K562 (cell line): ENCODE data around the gene TNFSF9. TPM values are rescaled to one million over a fixed set of nuclear protein-coding genes. Genes with fewer than 3 reads are reported as not detected.

Source experiments
- CBX2 ChIP-seq: fragments of 200-600 bp; sonication (generic); IDR thresholded peaks from one replicate; pipeline ENCODE4 v1.6.1; 2012; ENCODE audit warnings: mild to moderate bottlenecking, low read length, inconsistent platforms; ENCODE audit not compliant: insufficient read depth, poor library complexity, severe bottlenecking
- E2F1 ChIP-seq: sonication (generic); formaldehyde crosslinking; IDR thresholded peaks from 2 replicates; pipeline ENCODE4 v1.8.1; 2023; ENCODE audit warnings: mild to moderate bottlenecking, missing genetic modification reagents, moderate library complexity
- FOSL1 ChIP-seq: fragments of 200-800 bp; sonication (Bioruptor generic); conservative IDR thresholded peaks from 2 replicates; pipeline ENCODE4 v1.6.1; 2016; ENCODE audit warnings: missing genetic modification characterization, missing compliant biosample characterization
- HLTF ChIP-seq: fragments of 450-650 bp; IDR thresholded peaks from 2 replicates; pipeline ENCODE4 v1.6.1; 2016
- PHF20 ChIP-seq: fragments of 450-650 bp; IDR thresholded peaks from 2 replicates; pipeline ENCODE4 v1.6.1; 2018; ENCODE audit not compliant: partially characterized antibody
- PHF8 ChIP-seq: fragments of 200-600 bp; sonication (generic); IDR thresholded peaks from 2 replicates; pipeline ENCODE4 v1.6.1; 2012; ENCODE audit warnings: mixed run types, mild to moderate bottlenecking, inconsistent platforms, low read length, moderate library complexity, borderline replicate concordance
- RBM14 ChIP-seq: fragments of 200-400 bp; formaldehyde crosslinking; IDR thresholded peaks from 2 replicates; pipeline ENCODE4 v1.6.1; 2018; ENCODE audit warnings: low read depth, mild to moderate bottlenecking, low read length, moderate library complexity, borderline replicate concordance; ENCODE audit not compliant: insufficient read depth
- SAFB ChIP-seq: fragments of 200-400 bp; formaldehyde crosslinking; IDR thresholded peaks from 2 replicates; pipeline ENCODE4 v1.6.1; 2017; ENCODE audit warnings: low read depth, low read length, borderline replicate concordance
- SRSF1 ChIP-seq: fragments of 200-400 bp; formaldehyde crosslinking; IDR thresholded peaks from 2 replicates; pipeline ENCODE4 v1.6.1; 2017; ENCODE audit warnings: mild to moderate bottlenecking, low read depth, low read length, moderate library complexity
- TAL1 ChIP-seq: fragments of 450-650 bp; IDR thresholded peaks from 2 replicates; pipeline ENCODE4 v1.6.1; 2016; ENCODE audit warnings: mild to moderate bottlenecking
- ZBTB9 ChIP-seq: fragments of 450-650 bp; formaldehyde crosslinking; IDR thresholded peaks from 2 replicates; pipeline ENCODE4 v1.4.0; 2020; ENCODE audit warnings: mild to moderate bottlenecking, moderate library complexity
- ZEB2 ChIP-seq: fragments of 450-650 bp; IDR thresholded peaks from 2 replicates; pipeline ENCODE4 v1.6.1; 2016
- ZMIZ1 ChIP-seq, 2 experiments: fragments of 150-350 bp in 1 of 2; IDR thresholded peaks; 2 replicates each; pipeline ENCODE4 v1.6.1; 2012 to 2016; ENCODE audit warnings: low read depth in 2 of 2, low read length in 2 of 2, mild to moderate bottlenecking in 1 of 2, moderate library complexity in 1 of 2
- ZNF197 ChIP-seq: fragments of 200-800 bp; sonication (Bioruptor generic); IDR thresholded peaks from 2 replicates; pipeline ENCODE4 v1.6.1; 2016; ENCODE audit warnings: low read depth, missing genetic modification characterization, missing compliant biosample characterization
- ZNF24 ChIP-seq: fragments of 450-650 bp; IDR thresholded peaks from 2 replicates; pipeline ENCODE4 v1.6.1; 2016
- polyA plus RNA-seq, 8 experiments: library from polyadenylated mRNA; depleted of rRNA in 4 of 8; stranded (reverse) in 5 of 8; unstranded in 3 of 8; fragments of >200 nt; fragmentation: Nextera tagmentation in 2 of 8; fragmentation: Illumina TruSeq in 1 of 8; extraction: Ambion mirVana in 2 of 8; extraction: Trizol in 1 of 8; gene quantifications; 2 replicates each; pipeline versions ENCODE4 v1.2.1 to v1.2.3, GENCODE V29; 2011 to 2014; ENCODE audit warnings: inconsistent platforms in 1 of 8, missing spikeins in 1 of 8
- total RNA-seq, 7 experiments: library from RNA; depleted of rRNA in 6 of 7; stranded (reverse); fragments of >200 nt in 6 of 7; fragmentation: Illumina TruSeq in 2 of 7; extraction: Trizol in 2 of 7; gene quantifications; 2 replicates each; pipeline versions ENCODE4 v1.2.1 to v1.2.3, GENCODE V29; 2011 to 2021; ENCODE audit warnings: low replicate concordance in 1 of 7
- TF ChIP-seq, protein P1 (sequence below): fragments of 150-350 bp; conservative IDR thresholded peaks from 2 replicates; pipeline ENCODE4 v1.6.1; 2014; ENCODE audit warnings: low read length
- TF ChIP-seq, protein P2 (sequence below), 2 experiments: fragments of 450-650 bp in 1 of 2; sonication (generic) in 1 of 2; formaldehyde crosslinking; conservative IDR thresholded peaks; 2 replicates each; pipeline versions ENCODE4 v1.4.0 to v1.8.1; 2020 to 2022; ENCODE audit warnings: mild to moderate bottlenecking in 1 of 2, missing genetic modification reagents in 1 of 2

TNFSF9 gene
- total and polyA plus RNA-seq, 9 of the 15 experiments (the other 6 are each of a cell fraction or from before 2014, with no cell fraction given): 1.4 to 17.9 (median 6.5) TPM

DNA sequence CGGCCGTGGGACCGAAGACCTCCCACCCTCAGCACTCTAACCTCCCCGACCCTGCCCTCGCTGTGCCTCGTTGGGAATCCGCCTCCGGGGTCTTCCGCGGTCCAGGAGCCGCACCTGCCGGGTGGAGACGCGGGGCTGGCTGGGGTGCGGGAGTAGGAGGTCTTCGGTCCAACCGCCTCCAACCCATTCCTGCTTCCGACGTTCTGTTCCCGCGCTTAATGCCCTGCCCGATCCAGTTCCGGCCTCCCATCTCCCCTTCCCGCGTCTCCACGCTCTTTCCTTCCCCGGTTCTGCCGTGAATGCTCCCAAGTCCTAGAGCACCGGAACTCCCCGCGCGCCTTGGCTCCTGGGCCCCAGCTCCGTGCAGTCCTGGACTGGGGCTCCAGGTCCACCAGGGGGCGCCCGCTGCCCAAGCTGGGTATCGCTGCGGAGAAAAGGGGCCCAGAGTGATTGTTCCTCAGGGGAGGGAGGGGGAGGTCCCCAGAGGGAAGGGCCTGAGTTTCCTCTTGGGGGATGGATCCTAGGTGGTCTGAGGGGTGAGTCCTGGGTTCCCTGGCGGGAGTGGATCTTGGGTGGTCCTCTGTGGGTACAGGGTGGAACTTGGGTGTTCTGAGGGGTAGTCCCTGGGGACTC, 14.1 kb upstream of the TNFSF9 start (continued):
- TF ChIP-seq E2F1 (CRISPR knock-in tag): 0 out of 2 replicates have a peak, but pooled peaks have one; percentile 20
- peak; percentile 23; the same call in 1 of the 2 replicates for TF ChIP-seq FOSL1
- TF ChIP-seq, protein P1, sequence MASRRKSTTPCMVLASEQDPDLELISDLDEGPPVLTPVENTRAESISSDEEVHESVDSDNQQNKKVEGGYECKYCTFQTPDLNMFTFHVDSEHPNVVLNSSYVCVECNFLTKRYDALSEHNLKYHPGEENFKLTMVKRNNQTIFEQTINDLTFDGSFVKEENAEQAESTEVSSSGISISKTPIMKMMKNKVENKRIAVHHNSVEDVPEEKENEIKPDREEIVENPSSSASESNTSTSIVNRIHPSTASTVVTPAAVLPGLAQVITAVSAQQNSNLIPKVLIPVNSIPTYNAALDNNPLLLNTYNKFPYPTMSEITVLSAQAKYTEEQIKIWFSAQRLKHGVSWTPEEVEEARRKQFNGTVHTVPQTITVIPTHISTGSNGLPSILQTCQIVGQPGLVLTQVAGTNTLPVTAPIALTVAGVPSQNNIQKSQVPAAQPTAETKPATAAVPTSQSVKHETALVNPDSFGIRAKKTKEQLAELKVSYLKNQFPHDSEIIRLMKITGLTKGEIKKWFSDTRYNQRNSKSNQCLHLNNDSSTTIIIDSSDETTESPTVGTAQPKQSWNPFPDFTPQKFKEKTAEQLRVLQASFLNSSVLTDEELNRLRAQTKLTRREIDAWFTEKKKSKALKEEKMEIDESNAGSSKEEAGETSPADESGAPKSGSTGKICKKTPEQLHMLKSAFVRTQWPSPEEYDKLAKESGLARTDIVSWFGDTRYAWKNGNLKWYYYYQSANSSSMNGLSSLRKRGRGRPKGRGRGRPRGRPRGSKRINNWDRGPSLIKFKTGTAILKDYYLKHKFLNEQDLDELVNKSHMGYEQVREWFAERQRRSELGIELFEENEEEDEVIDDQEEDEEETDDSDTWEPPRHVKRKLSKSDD: peak; percentile 79; the same call in 1 of the 2 replicates
- peak; percentile 16; the same call in 1 of the 2 replicates for TF ChIP-seq ZNF24
- peak; percentile 72 for TF ChIP-seq PHF8
- no peak for TF ChIP-seq SRSF1
- no peak for TF ChIP-seq TAL1
- TF ChIP-seq CBX2: no peak
- TF ChIP-seq, protein P2, sequence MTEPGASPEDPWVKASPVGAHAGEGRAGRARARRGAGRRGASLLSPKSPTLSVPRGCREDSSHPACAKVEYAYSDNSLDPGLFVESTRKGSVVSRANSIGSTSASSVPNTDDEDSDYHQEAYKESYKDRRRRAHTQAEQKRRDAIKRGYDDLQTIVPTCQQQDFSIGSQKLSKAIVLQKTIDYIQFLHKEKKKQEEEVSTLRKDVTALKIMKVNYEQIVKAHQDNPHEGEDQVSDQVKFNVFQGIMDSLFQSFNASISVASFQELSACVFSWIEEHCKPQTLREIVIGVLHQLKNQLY (CRISPR knock-in tag; conservative IDR thresholded peaks at IDR 0.05): no peak
- TF ChIP-seq HLTF: no peak
- TF ChIP-seq ZEB2: no peak
- no peak for TF ChIP-seq ZNF197 (CRISPR knock-in tag)
- peak in 1 of 2 experiments; percentile 47; a peak in 1 of 4 replicates for TF ChIP-seq ZMIZ1 (IDR thresholded peaks at IDR 0.05; ENCODE audit: low read depth in 2 of 2, low read length in 2 of 2)
- TF ChIP-seq PHF20: peak; percentile 57
- TF ChIP-seq RBM14: no peak
- 0 out of 2 replicates have a peak, but pooled peaks have one; percentile 20 for TF ChIP-seq ZBTB9
- TF ChIP-seq SAFB: no peak
